ENCODE measurements around the gene ZNF526.

- no peak for TF ChIP-seq CTCF (IDR thresholded peaks at IDR 0.05; ENCODE audit: low read depth, low read length)
- no peak for TF ChIP-seq POLR2A (IDR thresholded peaks at IDR 0.05; ENCODE audit: extremely low read depth, insufficient read length)
- TF ChIP-seq MYC (IDR thresholded peaks at IDR 0.05; ENCODE audit: low read depth, low read length) = no peak
- TF ChIP-seq MAX (IDR thresholded peaks at IDR 0.05; ENCODE audit: low read depth, low read length) = no peak
Measured at GRCh38 chr19:42246143-42246921, 26.2 kb downstream of the ZNF526 start.

Measured in NB4 (cell line).